Loucy (cell line): Measurements from ENCODE around the gene FABP1.

Source experiments
- EZH2phosphoT487 ChIP-seq: fragments of 200-600 bp; IDR thresholded peaks from 2 replicates; pipeline ENCODE4 v1.6.1; 2018; ENCODE audit warnings: antibody characterized with exemption, mild to moderate bottlenecking, moderate library complexity, borderline replicate concordance
- TF ChIP-seq, protein P1 (sequence below): fragments of 200-600 bp; sonication (generic); conservative IDR thresholded peaks from 2 replicates; pipeline ENCODE4 v1.5.1; 2014; ENCODE audit warnings: mild to moderate bottlenecking, antibody characterized with exemption, low read length

DNA sequence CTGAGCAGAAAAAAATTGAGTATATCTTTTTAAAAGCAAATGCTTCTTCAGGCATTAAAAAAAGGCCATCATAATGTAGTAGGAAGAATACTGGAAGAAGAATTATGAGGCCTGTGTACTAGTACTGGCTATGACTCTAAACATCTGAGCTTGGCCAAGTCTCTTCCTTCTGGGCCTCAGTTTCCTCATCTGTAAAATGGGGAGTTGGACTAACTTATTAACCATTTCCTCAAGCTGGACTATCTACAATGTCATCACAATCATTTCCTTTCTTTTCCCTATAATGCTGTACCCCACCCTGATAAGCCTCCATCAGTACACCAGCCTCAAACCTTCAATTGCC lies 29.3 kb downstream of the FABP1 start:
- TF ChIP-seq, protein P1, sequence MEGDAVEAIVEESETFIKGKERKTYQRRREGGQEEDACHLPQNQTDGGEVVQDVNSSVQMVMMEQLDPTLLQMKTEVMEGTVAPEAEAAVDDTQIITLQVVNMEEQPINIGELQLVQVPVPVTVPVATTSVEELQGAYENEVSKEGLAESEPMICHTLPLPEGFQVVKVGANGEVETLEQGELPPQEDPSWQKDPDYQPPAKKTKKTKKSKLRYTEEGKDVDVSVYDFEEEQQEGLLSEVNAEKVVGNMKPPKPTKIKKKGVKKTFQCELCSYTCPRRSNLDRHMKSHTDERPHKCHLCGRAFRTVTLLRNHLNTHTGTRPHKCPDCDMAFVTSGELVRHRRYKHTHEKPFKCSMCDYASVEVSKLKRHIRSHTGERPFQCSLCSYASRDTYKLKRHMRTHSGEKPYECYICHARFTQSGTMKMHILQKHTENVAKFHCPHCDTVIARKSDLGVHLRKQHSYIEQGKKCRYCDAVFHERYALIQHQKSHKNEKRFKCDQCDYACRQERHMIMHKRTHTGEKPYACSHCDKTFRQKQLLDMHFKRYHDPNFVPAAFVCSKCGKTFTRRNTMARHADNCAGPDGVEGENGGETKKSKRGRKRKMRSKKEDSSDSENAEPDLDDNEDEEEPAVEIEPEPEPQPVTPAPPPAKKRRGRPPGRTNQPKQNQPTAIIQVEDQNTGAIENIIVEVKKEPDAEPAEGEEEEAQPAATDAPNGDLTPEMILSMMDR = no peak
- no peak for TF ChIP-seq EZH2phosphoT487
